NCI-H526 (cell line): Measurements from ENCODE around the gene IL16.

ENCODE experiments used
- DNase-seq, 2 experiments: peaks; one replicate each; lab custom pipeline; 2025; lab: John Stamatoyannopoulos, UW

Gene IL16

GRCh38 chr15:81174792-81175327 is 21.8 kb upstream of the IL16 start:
- no peak for DNase-seq

DNA sequence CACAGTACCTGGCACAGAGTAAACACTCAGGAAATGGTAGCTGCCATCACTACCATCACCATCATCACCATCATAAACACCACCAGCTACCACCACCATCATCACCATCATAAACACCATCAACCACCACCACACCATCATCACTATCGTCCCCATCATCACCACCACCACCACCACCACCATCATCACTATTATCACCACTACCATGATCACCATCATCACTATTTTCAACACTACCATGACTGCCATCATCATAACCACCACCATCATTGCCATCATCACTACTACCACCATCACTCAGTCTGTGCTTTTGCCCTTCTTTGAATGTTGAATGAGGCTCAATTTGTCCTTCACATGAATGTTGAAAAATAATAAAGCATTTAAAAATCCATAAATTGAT is 21.2 kb upstream of the IL16 start:
- DNase-seq: no peak

DNA sequence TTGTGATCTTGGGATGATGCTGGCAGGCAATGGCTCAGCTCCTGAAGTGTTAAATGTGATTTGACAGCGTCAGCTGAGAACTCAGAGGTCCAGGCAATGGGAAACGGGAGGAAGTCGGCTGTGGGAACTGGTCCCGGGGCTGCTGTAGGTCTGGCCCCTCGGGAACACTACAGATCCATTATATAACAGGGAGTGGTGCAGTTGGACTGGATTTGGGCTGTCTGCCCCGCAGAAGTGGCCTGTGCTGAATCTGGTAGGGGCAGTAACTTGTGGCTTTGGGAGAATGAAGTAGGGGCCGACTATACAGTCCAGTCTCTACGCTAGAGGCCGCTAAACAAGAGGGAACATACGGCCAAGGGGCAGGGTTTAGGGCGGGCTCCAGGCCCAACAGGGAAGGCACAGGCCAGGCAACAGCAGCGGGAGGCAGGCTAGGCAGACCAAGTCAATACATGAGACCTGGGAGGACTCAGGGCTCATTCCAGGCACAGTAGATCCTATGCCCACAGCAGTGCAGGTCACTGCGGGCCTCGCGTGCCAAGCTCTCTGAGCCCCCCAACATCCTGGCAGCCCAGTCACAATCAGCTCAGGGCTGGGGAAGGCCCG is 20.3 kb upstream of the IL16 start:
- DNase-seq: no peak

DNA sequence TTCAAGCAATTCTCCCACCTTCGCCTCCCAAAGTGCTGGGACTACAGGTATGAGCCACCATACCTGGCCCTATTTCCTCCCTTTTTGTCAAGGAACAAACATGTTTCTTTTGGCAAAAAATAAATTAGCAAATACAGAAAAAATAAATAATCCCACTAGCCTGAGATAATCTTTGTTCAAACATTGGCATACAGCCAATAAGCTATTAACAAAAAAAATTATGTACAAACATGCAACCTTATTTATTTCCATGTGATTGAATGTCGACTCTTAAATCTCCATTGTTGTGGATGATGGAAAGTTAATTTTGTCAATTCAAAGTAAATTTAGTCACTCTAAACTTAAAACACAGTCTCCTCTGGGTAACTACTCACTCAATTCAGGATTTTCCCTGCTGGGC is 18.3 kb upstream of the IL16 start:
- no peak for DNase-seq

DNA sequence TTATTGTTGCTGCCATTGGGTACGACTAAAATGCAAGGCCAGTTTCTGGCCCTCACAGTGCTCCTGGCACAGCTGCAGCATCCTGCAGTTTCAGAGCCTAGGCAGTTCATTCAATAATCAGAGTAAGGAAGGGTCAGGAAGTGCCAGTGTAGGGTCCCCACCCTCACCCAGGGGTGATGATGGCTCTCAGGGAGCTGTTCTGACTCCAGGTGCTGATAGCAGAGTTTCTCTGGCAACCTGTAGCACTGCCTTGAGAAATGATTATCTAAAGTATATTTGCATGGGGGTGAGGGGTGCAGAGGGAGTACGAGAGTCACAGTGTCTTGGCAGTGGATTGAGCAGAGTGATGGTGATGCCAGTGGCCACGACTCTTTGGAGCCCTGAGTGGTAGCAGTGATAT is 15.5 kb upstream of the IL16 start:
- no peak for DNase-seq

- no peak for DNase-seq
Observed at GRCh38 chr15:81182031-81182755, 14.5 kb upstream of the IL16 start.

DNA sequence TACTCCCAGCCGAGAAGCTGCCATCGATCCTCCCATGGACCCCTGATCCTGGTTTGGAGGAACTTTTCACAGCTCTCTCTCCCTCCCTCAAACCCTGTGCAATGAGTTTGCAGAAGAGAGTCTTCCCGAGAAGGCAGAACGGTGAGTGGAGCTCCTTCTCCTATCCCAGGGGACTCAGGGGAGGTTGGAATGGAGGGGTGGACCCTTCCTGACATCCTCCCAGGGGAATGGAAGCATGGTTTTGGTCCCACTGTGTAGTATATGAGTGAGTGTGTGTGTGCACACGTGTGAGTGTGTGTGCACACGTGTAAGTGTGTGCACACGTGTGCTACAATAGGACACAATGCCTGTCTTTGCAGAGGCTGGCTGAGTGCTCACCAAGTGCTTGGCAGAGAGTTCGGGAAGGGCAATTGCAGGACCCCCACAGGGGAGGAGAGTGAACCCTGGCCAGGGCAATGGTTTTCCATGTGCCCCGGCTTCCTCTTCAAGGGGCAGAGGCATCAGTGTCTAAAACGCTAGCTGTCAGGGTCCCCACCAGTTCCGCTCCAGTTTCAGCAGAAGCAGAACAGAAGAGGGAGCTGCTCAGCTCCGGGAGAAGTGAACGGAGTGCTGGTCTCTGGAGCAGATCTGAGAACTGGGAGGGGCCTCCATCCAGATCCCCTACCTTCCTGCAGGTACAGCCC is 13.8 kb upstream of the IL16 start:
- no peak for DNase-seq

- DNase-seq: no peak
Observed at GRCh38 chr15:81183439-81183775, 13.3 kb upstream of the IL16 start.

GRCh38 chr15:81184188-81184587 is 12.5 kb upstream of the IL16 start:
- no peak for DNase-seq

GRCh38 chr15:81185631-81186295 is 10.9 kb upstream of the IL16 start:
- DNase-seq: no peak

DNA sequence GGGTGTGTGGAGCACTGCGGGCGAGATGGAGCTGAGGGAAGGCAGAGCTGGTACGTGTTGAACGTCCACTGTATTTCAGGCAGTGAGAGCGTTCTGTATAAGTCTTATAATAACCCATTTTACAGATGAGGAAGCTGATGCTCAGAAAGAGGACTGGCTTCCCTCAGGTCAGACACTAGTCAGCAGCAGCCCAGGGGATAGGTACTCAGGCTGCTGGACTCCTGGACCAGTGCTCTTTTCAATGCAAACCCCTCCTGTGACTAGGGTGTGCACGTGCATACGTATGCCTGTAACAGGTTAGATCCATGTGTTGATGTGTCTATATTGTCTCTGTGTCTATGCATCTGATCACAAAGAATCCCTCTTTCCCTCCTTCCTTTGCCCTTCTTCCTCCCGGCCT is 8.3 kb upstream of the IL16 start:
- DNase-seq: no peak

GRCh38 chr15:81189583-81190283 is 6.9 kb upstream of the IL16 start:
- no peak for DNase-seq

GRCh38 chr15:81190922-81191507 is 5.7 kb upstream of the IL16 start:
- no peak for DNase-seq

GRCh38 chr15:81191701-81192100 is 5.0 kb upstream of the IL16 start:
- DNase-seq: no peak

DNA sequence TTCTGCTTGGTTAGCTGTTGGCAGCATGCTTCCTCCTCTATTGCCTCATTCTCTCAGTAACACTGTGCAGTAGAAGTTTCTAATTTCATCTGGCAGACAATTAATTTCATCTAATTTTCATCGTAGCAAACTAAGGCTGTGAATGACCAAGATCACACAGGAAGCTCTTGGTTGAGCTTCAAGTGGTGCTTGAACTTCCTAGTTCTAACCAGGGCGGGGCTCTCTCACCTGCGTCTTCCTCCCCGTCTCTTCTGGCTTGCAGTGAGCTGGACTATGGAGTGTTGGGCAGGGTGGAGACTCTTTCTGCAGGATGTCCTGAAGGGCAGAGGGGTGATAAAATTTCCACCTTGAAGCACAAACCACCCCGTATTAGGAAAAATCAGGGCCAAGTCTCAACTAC is 2.0 kb upstream of the IL16 start:
- DNase-seq: peak in 1 of 2 experiments; percentile 3

GRCh38 chr15:81195339-81195864 is 1.3 kb upstream of the IL16 start:
- DNase-seq: peak; percentile 9 to 63

DNA sequence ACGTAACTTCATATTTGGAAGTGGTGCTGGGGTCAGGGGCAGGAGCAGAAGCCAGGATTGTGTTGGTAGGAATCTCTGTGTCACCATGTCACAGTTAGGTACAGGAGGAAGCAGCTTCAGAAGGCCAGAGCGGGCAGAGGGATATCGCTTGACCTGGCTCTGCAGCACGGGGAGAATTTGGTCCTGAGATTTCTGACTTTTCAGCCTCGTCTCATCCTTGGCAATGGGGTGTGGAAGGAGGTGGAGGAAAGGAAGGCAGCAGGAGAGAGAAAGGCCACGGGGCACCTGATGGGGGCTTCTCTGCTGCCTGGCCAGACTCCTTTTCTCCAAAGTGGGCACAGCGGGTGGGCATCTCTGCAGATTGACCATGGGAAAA is 564 bp downstream of the IL16 start:
- no peak for DNase-seq

- DNase-seq: no peak
Observed at GRCh38 chr15:81197688-81198281, 1.1 kb downstream of the IL16 start.

GRCh38 chr15:81199031-81199779 is 2.5 kb downstream of the IL16 start:
- no peak for DNase-seq

DNA sequence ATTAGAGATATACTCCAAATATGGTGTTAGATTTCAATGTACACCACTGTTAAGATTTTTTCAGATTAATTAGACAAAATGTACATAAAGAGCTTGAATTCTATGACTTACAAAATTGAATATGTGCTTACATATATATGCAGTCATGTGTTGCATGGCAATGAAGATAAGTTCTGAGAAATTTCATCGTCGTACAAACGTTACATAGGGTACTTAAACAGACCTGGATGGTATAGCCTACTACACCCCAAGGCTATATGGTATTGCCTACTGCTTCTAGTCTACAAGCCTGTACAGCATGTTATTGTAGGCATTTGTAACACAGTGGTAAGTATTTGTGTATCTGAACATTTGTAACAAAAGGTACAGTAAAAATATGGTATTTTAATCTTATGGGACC is 9.3 kb downstream of the IL16 start:
- peak in 1 of 2 experiments; percentile 18 for DNase-seq
